HUDEP-2 (cell line): ENCODE measurements around the gene NOL6.
"Not testable (repeated sequence)": the region's sequence is repeated elsewhere in the genome, so short reads cannot be mapped to it uniquely, and the experiment has no call there.

Experiments
- DNase-seq, 76 experiments: peaks; one replicate each; lab custom pipeline; 2025; ENCODE audit not compliant: unreplicated experiment in 76 of 76; lab: John Stamatoyannopoulos, UW

Gene NOL6

DNA sequence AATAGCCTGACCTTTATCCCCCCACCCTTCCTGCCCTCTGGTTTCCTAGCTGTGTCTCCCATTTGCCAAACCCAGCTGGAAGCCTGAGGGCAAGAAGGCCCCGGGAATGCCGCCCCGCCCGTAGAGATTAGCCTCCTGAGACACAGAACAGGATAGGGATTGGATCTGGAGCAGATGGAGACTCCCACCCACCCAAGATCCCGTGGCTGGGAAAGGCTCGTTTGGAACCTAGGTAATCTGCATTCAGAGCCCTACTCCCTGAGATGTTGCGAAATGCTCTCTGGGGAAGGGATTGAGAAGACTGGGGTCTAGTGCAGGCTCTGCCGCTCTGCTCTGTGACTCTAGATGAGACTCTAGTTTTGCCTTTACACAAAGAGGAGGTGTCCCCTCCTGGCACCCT lies 37.3 kb downstream of the NOL6 start:
- DNase-seq, result no peak

DNA sequence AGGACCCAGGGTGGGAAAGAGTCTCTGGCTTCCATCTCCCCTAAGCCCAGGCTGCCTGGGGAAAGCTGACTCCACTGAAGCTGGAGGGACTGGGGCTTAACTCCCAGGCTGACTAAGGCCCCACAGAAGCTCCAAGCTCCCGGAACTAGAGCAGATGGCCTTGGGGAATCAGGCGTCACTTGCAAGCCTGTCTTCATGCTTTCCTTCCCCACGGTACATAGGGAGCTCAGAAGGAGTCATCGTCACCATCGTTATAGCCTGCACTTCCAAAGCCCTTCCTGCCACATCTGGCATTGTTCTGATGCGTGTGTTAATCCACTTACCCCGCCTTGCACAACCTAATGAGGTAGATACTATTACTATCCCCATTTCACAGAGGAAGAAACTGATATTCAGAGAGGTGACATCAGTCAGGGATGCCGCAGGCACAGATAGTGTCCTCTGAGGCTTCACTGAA lies 37.9 kb downstream of the NOL6 start:
- no peak for DNase-seq

DNA sequence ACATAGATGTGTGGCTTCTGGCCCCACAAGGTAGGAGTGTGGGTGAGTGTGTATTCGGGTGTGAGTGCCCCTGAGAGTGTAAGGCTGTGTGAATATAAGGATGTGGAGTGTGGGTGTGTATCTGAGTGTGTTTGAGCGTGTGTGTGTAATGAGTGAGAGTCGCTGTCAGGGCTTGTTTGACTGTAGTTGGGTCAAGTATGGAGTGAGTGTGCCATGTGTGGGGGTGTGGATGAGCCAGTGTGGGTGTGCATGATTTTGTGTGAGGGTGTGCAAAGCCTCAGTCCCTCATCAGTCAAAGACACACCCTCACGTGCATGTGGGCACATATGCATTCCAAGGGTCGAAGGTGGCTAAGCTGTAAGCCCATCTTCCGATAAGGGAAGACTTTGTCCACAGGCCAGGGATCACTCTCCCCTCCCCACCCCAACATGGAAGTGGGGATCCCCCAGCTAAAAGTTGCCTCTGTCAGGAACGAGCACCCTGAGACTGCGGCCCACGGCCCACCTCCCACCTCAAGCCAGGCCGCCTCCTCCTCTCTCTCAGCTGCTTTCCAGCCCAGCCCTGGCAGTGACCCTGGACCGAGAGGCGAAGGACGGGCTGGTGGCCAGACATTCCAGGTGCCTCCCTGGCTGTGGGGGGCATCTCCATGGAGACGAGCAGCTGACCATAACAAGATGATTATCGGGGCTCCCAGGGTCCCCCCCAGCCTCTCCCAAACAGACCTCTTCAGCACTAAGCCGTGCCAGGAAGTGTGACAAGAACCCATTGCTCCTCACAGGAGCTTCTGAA lies 39.2 kb downstream of the NOL6 start:
- DNase-seq, result no peak

DNA sequence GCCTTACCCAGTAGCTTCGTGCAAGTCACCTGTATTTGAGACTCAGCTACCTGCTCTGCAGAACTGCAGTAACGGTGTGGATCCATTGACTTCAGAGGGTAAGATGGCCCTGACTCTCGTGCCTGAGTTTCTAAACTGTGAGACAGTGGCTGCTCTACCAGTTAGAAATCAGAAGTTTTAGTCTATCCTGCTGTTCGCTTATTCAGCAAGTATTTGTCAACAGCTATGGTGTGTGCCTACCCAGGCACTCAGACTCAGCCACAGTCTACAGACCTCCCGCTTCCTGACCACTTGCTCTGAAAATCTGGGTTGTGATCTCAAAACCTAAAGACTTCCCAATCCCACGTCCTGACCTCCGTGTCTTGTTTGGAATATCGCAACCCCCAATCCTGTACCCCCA lies 39.9 kb downstream of the NOL6 start:
- no peak for DNase-seq

DNA sequence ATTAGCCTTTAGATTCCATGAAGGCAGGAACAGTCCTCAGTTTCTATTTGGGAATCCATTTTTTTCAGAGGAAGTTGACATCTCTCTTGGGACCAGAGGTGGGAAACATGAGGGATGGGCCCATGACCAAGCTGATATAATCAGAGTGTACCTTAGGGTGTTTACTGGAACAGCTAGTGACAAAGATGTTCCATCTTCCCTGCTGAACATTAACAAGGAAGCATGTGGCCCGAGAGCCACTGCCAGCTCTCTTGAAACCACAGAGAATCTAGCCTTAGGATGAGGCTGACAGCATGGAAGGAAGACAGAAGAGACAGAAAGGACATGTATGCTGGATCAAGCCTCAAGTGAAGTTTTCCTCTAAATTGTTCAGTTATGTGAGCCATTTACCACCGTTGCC lies 42.3 kb downstream of the NOL6 start:
- peak in 1 of 76 experiments; percentile 19 for DNase-seq

DNA sequence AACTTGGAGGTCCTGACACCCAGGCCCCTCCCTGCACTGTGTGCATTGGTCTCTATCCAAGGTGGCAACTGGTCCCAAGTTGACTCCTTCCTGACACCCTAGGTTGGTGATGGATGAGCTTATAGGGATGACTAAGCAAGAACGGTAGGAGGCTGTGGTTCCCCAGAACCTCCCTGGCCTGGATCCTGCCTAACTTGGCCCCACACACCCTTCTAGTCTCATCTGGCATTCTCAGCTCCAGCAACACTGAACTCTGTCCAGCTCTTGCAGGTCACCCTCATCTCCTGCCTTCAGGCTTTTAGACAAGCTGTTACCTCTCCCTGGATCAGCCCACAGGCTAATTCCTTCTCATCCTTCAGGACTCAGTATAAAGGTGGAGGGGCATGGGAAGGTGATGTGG lies 42.8 kb downstream of the NOL6 start:
- DNase-seq, result peak in 2 of 76 experiments; percentile 11 to 12

DNA sequence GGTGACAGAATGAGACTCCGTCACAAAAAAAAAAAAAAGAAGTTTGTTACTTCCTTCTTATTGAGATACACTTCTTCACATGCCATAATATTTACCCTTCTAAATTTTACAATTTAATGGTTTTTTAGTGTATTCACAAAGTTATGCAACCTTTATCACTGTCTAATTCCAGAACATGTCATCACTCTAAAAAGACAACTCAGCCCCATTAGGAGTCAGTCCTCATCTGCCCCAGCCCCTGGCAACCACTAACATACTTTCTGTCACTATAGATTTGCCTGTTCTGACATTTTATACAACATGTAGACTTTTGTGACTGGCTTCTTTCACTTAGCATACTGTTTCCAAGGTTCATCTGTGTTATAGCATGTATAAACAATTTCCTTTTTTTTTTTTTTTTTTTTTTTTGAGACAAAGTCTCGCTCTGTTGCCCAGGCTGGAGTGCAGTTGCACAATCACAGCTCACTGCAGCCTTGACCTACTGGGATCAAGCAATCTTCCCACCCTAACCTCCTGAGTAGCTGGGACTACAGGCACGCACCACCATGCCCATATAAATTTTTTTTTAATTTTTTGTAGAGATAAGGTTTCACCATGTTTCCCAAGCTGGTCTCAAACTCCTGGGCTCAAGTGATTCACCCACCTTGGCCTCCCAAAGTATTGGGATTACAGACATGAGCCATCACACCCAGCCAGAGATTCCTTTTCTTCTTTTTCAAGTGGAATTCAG lies 44.3 kb downstream of the NOL6 start:
- DNase-seq, result no peak

DNA sequence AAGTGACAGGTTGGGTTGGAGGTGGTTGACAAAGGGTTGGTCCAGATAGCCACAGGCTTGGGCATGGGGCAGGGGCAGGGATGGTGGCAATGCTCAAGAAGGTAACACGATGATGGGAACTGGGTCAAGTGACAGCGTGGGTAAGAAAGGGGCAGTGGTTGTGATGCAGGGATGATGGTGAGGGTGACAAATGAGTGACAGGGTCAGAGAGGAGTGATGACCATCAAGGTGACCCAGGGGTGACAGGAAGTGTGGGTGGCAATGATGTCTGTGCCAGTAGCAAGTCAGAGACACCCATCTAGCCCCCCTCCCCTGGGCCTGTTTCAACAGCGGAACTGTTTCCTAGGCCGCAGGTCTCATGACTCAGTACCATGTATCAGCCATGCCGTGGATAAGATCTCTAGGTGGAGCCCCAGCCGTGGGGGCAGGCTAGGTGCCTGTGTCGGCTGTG lies 46.9 kb downstream of the NOL6 start:
- peak in 51 of 76 experiments; percentile 13 to 80 (median 44) for DNase-seq

DNA sequence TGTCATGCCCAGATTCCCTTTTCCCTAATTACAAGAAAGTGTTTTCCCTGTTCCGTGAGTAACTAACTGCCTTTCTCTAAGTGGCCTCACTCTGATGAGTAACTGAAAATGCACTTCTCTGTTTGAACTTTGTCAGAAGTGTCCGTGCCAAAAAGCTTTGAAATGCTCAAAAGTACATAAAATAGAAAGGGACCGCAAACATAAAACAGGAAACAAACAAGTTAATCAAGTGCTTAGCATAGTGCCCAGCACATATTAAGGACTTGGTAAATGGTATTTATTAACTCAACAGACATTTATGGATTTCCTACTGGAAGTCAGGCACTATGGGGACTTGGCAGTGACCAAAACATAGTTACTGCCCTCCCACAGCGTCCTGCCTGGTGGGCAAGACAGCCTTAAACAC lies 48.6 kb downstream of the NOL6 start:
- no peak for DNase-seq

DNA sequence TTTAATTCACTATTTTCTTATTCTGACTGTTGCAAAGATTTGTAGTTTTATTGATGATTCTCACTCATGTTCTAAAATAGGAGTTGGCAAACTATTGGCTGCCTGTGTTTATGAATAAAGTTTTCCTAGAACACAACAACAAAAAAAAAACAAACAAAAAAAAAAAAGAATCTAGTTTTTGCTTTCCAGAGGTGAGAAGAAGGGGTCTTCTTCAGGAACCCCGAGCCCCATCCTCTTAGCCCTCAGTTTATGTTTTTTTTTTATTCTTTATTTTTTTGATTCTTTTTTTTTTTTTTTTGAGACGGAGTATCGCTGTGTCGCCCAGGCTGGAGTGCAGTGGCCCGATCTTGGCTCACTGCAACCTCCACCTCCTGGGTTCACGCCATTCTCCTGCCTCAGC lies 49.2 kb downstream of the NOL6 start:
- not testable (repeated sequence) for DNase-seq

DNA sequence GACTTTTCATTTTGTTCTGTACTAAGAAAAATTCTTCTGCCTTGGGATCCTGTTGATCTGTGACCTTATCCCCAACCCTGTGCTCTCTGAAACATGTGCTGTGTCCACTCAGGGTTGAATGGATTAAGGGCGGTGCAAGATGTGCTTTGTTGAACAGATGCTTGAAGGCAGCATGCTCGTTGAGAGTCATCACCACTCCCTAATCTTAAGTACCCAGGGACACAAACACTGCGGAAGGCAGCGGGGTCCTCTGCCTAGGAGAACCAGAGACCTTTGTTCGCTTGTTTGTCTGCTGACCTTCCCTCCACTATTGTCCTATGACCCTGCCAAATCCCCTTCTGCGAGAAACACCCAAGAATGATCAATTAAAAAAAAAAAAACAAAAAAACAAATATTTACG lies 49.7 kb downstream of the NOL6 start:
- not testable (repeated sequence) for DNase-seq

DNA sequence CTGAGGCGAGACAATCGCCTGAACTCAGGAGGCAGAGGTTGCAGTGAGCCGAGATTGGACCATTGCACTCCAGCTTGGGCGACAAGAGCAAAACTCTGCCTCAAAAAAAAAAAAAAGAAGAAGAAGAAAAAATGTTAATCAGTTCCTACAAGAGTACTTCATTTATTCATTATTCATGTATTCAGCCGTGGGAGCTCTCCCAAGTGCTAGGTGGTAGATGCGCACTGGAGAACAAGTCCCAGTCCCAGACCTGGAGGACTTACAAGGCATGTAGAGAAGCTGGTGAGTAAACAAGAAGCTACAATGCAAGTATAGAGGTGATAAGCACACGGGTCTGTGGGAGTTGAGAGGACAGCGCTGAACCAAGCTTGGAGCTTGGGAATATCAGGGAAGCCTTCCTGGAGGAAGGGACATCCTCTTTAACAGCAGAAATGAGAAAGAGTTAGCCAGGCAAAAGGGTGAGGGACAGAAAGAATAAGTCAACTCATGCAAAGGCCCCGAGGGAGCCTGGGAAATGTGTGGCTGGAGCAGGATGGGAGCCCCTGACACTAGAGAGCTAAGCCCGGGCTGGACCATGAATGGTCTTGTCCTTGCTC lies 53.9 kb downstream of the NOL6 start:
- DNase-seq, result no peak

DNA sequence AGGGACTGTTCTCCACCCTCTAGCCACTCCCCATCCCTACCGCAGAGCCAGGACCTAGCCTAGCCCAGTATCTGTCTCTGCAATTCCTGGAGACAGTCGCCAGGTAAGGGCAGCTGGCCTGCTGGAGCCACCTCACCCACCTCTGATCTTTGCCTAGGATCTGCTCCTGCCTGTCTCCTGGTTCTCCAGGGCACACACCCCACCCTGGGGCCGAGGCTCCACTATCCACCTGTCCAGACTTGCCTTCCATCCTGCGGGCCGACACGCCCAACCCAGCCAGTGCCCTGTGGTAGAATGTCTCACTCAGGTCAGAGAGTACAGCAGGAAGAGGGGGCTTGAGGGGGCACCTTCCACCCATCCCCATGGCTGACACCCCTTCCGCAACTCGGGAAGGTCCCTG lies 55.6 kb downstream of the NOL6 start:
- DNase-seq, result no peak

DNA sequence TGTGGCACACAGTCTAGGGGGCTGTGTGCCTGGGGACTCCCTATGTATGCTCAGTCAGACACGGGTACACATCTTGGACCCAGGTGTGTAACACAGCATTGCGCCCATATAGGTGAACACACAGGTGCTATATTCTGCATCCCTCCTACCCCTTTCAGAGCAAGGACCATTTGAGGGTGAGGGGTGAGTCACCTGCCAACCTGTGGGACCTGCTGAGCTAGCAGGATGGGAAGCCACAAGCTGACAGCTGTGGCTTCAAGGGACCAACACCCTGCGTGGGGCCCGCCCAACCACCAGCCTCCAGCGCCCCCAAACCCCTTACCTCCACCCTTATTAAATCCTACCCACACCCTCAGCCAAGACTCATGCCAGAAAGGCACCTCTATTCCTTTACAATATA lies 56.7 kb downstream of the NOL6 start:
- DNase-seq, result no peak

DNA sequence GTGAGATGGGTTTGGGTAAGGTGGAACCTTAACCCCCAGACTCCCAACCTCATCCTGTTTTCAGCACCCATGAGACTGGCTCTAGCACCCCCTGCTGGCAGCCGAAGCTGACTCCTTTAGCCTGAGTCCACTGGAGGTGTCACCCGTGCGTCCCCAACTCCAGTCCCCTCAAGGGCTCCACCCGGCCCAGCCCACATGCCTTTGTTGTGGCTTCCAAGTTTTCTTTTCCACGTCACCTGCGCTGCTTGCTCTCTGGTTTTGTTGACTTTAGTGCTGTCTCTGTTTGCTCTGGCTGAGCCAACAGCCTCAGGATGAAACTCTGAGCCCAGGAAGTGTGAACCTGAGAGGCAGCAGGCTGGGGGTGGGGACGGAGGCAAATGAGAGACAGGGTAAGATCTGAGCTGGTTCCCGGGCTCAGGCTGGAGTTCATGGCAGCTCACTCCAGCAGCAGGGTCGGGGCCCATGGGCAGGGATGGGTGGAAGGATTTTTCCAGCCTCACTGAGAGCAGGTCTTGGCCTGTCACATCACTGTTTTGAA lies 58.2 kb downstream of the NOL6 start:
- DNase-seq, result peak in 56 of 76 experiments; percentile 9 to 71 (median 46)

DNA sequence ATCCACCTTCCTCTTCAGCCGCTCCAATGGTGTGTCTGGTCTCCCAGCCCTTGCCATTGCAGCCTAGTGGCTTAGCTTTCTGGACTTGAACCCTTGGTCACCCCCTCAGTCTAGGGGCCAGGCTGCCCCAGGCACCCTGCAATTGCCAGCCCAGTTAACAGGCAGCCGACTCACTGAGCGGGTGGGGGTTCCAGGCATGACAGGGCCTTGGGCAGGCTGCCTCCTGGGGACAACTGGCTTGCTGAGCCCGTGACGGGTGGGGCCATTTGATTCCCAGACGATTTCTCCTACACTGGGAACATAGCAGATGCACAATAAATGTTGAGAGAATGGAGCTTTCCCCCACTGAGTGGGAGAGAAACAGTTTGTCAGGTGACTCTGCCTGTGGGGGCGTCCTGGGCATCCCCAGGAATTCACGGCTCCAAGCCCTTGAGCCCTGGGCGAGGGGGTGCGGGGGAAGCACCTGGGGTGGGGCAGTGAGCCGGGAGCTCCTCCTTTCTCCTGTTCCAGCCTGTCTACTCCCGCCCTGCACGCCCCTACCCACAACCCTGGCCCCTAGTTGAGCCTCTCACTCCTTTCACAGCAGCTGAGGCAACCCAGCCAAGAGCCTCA lies 58.7 kb downstream of the NOL6 start:
- DNase-seq, result peak in 6 of 76 experiments; percentile 10 to 23 (median 14)

DNA sequence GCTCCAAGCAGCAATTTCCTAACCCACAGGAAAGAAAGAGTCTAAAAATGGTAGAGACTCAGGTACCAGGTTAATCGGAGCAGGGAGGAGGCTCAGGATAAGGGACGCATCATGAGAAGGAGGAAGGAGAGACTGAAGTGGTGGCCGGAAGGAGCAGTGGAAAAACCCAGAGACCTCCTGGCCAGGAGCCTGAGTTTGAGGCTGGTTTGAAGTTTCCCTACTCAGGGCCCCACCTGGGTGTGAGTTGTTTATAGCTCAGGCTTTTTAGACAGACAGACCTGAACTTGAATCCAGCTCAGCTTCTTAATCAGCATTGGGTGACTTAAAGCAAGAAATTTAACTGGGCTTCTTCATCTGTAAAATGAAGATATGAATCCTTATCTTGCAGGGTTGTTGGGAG lies 59.5 kb downstream of the NOL6 start:
- DNase-seq, result peak in 5 of 76 experiments; percentile 6 to 41 (median 31)
